AG09309 (cell line): ENCODE measurements around the gene LHFPL2.
A peak's percentile ranks its signal among the peaks of the same experiment; 100 is the strongest.

Source experiments
- DNase-seq: peaks from one replicate; pipeline ENCODE4 v3.0.0-alpha.2; 2010; ENCODE audit warnings: low read depth
- H3K4me3 ChIP-seq: 2 replicates; pipeline ENCODE4 v1.5.1; 2011; ENCODE audit warnings: mild to moderate bottlenecking, low read depth, low read length, moderate library complexity; ENCODE audit not compliant: control insufficient read depth
- TF ChIP-seq, protein P1 (sequence below): IDR thresholded peaks from 2 replicates; pipeline ENCODE4 v1.5.1; 2011; ENCODE audit warnings: mild to moderate bottlenecking, low read depth, low read length, inconsistent platforms; ENCODE audit not compliant: insufficient read depth, control insufficient read depth; ENCODE audit errors: missing control alignments

Gene LHFPL2

DNA sequence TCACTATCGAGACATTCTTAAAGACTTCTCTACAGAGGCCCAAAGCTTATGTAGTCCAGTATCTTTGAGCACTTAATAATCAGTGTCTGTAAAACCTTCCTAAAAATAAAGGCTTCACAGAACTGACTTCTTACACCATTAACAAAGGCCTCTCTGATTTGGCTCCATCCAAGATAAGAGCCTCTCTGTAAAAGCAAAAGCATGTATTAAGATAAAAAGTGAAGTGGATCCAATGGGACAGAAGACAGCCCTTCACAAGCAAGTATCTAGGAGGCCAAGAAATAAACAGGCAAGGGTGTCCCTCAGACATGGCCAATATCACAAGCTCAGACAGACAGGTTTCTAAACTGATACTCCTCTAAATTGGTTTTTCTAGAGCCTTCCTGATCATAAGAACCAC is 11.9 kb downstream of the LHFPL2 start:
- DNase-seq: no peak
- no peak overlapping the region for H3K4me3 ChIP-seq
- TF ChIP-seq, protein P1, sequence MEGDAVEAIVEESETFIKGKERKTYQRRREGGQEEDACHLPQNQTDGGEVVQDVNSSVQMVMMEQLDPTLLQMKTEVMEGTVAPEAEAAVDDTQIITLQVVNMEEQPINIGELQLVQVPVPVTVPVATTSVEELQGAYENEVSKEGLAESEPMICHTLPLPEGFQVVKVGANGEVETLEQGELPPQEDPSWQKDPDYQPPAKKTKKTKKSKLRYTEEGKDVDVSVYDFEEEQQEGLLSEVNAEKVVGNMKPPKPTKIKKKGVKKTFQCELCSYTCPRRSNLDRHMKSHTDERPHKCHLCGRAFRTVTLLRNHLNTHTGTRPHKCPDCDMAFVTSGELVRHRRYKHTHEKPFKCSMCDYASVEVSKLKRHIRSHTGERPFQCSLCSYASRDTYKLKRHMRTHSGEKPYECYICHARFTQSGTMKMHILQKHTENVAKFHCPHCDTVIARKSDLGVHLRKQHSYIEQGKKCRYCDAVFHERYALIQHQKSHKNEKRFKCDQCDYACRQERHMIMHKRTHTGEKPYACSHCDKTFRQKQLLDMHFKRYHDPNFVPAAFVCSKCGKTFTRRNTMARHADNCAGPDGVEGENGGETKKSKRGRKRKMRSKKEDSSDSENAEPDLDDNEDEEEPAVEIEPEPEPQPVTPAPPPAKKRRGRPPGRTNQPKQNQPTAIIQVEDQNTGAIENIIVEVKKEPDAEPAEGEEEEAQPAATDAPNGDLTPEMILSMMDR: no peak

DNA sequence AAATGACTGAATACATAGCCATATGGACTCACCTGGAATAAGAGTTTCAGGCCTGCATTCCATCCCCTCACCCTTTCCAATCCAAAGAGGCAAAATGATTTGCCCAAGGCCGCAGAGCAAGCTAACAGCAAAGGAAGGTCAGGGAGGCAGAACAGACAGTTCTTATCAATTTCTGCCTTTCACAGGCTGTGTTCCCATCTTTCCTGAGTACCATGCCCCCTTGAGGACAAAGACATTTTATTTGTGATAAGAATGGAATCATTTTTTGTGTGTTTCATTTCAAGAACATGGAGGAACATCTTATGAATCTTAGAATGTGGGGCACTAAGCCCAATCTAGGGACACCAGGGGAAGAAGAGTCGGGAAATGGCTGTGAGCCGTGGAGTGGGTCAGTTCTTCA is 13.9 kb downstream of the LHFPL2 start:
- no peak for DNase-seq
- H3K4me3 ChIP-seq: no peak overlapping the region
- TF ChIP-seq, protein P1: peak; percentile 22

DNA sequence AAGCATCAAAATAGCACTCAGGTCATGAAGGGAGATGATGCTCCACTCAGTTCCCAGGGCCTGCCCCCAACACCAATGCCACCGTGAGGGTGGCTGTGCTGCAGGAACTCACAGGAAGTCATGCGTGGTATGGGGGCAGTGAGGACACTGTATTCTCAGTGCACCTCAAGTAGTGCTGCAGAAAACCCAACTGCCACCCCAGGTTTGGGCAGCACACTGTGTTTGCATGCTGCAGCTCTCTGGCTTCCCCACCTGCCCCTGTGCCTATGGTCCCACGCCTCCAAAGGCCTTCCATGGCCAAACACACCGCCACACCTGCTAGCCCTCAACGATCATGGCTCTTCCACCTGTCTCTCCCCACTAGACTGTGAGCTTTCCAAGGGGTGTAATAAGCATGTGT is 14.3 kb downstream of the LHFPL2 start:
- no peak overlapping the region for H3K4me3 ChIP-seq
- TF ChIP-seq, protein P1: no peak
- DNase-seq: no peak

- H3K4me3 ChIP-seq: no peak overlapping the region
- TF ChIP-seq, protein P1: no peak
- no peak for DNase-seq
Measured at GRCh38 chr5:78633700-78634099, 14.9 kb downstream of the LHFPL2 start.

DNA sequence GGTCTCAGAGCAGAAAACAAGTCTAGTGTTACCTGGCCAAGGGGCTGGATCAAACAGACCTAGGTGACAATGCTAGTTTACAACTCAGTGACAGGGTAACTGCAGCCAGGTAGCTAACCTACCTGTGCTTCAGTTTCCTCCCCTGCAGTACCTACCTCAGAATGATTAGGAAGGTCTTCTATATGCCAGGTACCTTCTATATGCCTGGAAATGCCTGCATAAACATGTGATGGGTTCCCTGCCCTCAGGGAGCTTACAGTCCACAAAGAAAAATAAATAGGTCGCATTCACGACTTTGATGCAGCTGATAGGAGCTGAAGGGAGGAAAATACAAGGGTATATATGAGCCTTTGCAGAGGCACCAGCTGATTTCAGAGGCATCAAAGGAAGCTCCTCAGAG is 16.1 kb downstream of the LHFPL2 start:
- TF ChIP-seq, protein P1: no peak
- DNase-seq: no peak
- H3K4me3 ChIP-seq: no peak overlapping the region

- DNase-seq: no peak
- no peak overlapping the region for H3K4me3 ChIP-seq
- TF ChIP-seq, protein P1: no peak
Measured at GRCh38 chr5:78631931-78632330, 16.6 kb downstream of the LHFPL2 start.

DNA sequence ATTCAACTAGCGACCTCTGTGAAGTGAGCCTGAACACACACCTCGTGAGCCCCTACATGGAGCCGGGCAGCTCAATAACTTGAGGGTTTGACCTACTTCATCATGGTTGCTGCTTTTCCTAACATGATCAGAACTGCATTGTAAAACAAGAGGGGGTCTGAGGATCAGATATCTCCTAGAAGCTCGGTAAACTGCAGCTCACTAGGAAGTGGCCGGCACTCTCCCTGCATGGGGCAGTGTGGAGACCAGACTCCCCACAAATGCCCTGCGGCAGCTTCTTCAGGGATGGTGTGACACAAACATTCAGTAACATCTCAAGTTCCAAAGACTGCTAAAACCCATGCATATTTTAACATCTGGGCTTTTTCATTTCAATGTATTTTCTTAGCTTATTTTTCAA is 18.5 kb downstream of the LHFPL2 start:
- TF ChIP-seq, protein P1: no peak
- no peak for DNase-seq
- no peak overlapping the region for H3K4me3 ChIP-seq
